Endothelial cell of umbilical vein (primary cell): Measurements from ENCODE around the gene CCDC185.

Experiments
- CTCF ChIP-seq, 2 donors: IDR thresholded peaks; 1 replicate in 1 of 2; 2 replicates in 1 of 2; pipeline ENCODE4 v1.5.1; 2011; ENCODE audit warnings: low read length in 2 of 2, mild to moderate bottlenecking in 2 of 2, moderate library complexity in 2 of 2, control low read depth in 1 of 2, inconsistent platforms in 1 of 2, low read depth in 1 of 2; ENCODE audit not compliant: insufficient read depth in 1 of 2; ENCODE audit errors: extremely low read depth in 1 of 2
- EZH2 ChIP-seq: IDR thresholded peaks from 2 replicates; pipeline ENCODE4 v1.6.1; 2012; ENCODE audit warnings: borderline replicate concordance, low read depth, mild to moderate bottlenecking, moderate library complexity, low read length, inconsistent platforms; ENCODE audit not compliant: severe bottlenecking
- FOS ChIP-seq: IDR thresholded peaks from 2 replicates; pipeline ENCODE4 v1.6.1; 2011; ENCODE audit warnings: mild to moderate bottlenecking, low read length, moderate library complexity, borderline replicate concordance; ENCODE audit not compliant: insufficient read depth
- MAX ChIP-seq: IDR thresholded peaks from 2 replicates; pipeline ENCODE4 v1.6.1; 2011; ENCODE audit not compliant: insufficient read depth, insufficient read length
- POLR2A ChIP-seq: IDR thresholded peaks from 2 replicates; pipeline ENCODE4 v1.6.1; 2012; ENCODE audit warnings: low read depth, mild to moderate bottlenecking, control low read depth, low read length

GRCh38 chr1:223443397-223443796, 50.2 kb downstream of the CCDC185 start:
- TF ChIP-seq POLR2A = no peak
- TF ChIP-seq CTCF (IDR thresholded peaks at IDR 0.05; ENCODE audit: extremely low read depth in 1 of 2, insufficient read depth in 1 of 2, low read depth in 1 of 2, low read length in 2 of 2) = no peak
- TF ChIP-seq FOS = no peak
- no peak for TF ChIP-seq EZH2
- TF ChIP-seq MAX = no peak
